GM21717 (cell line): ENCODE measurements around the gene NDUFS6.

Source experiments
- ATAC-seq: cut with Tn5 transposase; IDR thresholded peaks from one replicate; pipeline ENCODE4 v1.9.1; 2021; ENCODE audit warnings: mild to moderate bottlenecking, moderate library complexity; ENCODE audit not compliant: unreplicated experiment

Gene NDUFS6

DNA sequence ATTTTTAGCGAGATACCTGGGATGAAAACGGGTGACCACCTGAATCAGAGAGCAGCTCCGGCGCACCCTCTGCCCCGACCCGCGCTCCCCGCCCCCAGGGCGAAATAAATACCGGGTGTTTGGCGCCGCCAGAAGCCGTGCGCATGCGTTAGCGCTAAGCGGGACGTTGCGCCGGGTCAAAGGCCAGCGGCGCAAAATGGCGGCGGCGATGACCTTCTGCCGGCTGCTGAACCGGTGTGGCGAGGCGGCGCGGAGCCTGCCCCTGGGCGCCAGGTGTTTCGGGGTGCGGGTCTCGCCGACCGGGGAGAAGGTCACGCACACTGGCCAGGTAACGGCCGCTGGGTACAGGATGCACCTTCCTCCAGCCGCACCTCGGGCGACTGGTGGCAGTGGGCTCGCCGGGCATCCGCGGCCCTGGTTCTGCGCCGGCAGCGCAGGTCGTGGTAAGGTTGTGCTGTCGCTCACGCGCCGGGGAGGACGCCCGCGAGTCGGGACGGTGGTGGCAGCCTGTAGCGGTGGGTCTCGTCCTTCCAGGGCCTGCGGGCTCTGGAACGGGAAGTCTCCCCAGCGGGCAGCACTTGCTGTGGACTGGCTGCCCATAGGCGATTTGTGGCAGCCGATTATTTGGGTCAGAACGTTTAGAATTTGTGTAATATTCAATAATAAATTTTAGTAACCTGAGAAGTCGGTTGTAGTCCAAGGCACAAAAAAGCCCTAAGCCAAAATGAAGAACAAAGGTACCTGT, at the start of gene NDUFS6:
TSS of gene NDUFS6 (plus strand) at position 186 of the 745 bp plus-strand sequence. CDS start at position 197, 11 bp downstream.
- peak; percentile 39 for ATAC-seq

GRCh38 chr5:1751864-1752822, 49.1 kb upstream of the NDUFS6 start:
- ATAC-seq = no peak

DNA sequence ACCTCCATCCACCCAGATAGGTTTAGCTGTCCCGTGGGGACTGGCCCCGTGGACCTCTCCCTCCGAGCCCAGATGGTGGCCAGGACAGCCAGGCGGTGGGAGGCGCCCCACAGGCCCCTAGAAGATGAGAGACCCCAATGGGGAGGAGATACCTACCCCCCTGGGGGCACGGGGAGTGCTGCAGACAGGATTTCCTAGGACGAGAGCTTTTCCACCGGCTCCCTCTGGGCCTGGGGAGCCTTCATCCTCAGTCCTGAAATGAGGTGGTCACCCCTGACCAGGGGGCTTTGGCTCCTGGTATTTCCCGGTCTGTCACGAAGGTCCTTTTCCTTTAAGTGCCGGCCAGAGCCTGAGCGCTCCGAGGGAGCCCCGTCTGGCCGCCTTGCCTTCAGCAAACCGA, 48.3 kb upstream of the NDUFS6 start:
- no peak for ATAC-seq

- ATAC-seq = no peak
Observed at GRCh38 chr5:1753490-1753889, 47.7 kb upstream of the NDUFS6 start.

DNA sequence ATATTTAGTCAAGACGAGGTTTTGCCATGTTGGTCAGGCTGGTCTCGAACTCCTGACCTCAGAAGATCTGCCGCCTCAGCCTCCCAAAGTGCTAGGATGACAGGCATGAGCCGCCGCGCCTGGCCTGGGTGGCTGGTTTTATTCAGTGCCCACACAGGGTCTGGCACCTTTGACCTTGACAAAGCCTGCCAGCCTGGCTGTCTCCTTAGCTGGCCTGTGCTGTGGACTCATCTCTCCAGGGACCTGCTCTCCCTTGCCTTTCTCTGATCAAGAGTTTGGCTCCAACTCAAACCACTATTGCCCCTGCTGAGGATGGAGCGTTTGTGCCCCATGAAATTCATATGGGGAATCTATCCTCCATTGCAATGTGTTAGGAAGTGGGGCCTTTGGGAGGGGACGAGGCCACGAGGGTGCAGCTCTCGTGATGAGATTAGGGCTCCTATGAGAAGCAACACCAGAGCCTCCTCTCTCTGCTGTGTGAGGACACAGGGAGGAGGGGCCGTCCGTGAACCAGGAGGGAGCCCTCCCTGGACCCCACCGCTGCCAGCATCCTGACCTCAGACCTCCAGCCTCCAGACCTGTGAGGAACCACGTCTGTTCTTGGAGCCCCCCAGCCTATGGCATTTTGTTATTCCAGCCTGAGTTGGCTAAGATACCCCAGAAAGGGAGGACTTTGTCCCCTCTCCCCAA, 46.5 kb upstream of the NDUFS6 start:
- no peak for ATAC-seq

DNA sequence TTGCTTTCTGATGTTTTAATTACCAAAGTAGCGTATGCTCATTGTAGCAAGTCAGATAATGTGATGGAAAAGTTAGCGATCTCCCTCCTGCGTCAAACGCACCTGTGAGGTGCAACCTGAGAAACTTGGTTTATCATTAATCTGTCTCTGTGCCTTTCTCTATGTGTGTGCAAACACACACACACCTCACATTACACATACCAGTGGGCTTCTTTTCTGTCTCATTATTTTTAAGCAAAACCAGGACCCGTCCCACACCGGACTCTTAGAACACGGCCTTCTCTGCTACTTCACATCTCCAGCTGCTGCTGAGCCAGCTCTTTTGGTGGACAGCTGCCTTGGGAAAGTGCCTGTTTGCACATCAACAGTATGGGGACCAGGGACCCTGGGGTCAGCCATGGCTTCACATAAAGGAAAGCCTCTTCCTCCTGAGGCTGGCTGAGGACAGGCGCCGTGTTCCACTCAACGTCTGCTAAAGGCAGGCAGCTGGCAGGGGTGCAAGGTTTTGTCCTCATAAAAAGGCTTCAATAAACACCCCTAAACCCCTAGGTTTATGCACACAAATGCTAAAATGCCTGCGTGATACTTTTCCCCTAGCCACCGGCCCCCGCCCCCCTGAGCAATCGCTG, 45.8 kb upstream of the NDUFS6 start:
- no peak for ATAC-seq

- ATAC-seq = no peak
Observed at GRCh38 chr5:1756481-1756880, 44.7 kb upstream of the NDUFS6 start.

DNA sequence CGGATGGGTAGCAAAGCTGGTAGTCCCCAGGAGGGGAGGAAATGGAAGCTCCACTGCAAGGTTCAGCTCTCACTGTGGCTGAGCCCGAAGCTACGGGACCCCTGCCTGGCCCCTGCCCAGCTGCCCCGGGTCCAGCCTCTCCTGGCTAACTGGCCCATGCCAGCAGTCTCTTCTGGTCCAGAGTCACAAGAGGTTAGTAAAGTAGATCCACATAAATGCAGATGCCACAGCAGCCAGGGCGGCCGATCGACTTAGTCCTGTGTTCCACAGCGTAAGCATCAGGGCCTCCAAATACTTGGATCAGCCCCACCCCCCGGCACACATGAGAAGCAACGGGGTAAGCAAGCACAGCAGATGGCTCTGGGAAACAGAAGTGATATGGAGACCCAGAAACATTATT, 43.7 kb upstream of the NDUFS6 start:
- no peak for ATAC-seq

DNA sequence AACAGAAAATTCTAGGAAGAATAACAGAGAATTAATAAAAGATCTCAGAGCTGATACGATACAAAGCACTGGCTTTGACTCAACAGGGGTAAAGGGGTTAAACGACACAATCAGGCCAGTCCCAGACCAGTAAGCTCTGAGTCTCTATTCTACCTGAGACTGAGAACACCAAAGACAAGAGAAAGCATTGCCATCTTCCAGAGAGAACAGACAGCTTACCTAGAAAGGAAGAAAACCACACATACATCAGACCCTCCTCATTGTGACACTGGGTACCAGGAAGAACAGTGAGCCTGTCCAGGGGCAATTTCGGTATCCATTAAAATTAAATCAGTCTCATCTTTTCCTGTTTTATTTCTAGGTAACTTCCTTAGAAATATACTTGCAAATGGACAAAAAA, 42.6 kb upstream of the NDUFS6 start:
- ATAC-seq = no peak

DNA sequence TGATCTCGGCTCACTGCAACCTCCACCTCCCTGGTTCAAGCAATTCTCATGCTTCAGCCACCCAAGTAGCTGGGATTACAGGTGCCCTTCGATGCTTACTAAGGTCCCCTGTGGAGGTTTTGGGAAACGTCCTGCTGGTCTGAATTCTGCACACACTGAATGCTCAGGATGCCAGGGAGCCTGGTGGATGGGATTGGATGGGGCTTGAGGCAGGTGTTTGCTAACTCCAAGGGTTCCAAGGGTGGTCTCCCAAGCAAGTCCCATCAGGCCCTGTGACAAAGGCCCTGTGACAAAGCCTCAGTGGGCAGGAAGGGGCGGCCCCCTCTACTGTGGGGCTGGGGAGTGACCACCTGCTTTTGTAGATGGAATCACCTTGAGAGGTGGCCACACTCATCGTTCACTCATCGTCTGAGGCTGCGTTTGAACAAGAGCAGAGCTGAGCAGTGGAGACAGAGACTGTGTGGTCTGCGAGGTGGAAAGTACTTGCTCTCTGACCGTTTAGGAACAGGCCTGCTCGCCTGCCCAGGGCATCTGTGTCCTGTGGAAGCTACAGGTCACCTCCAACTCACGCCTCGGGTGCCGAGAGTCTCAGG, 41.7 kb upstream of the NDUFS6 start:
- no peak for ATAC-seq

DNA sequence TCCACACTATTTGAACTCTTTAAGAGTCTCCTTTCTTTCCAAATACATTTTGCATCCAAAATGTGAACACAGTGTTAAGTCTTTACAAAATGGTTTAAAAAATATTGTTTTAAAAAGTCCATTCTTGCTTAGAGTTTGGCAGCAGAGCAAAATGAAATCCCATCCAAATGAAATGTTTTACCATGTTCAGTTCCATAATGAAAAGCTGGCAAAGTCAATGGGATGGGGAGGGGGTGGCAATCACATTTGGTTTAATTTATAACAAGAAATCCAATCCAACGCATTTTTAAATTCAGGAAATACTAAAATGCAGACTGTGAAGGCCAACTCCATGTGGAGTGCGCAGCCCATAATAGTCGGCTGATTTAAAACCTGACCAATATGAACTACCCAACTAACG, 41.0 kb upstream of the NDUFS6 start:
- no peak for ATAC-seq

DNA sequence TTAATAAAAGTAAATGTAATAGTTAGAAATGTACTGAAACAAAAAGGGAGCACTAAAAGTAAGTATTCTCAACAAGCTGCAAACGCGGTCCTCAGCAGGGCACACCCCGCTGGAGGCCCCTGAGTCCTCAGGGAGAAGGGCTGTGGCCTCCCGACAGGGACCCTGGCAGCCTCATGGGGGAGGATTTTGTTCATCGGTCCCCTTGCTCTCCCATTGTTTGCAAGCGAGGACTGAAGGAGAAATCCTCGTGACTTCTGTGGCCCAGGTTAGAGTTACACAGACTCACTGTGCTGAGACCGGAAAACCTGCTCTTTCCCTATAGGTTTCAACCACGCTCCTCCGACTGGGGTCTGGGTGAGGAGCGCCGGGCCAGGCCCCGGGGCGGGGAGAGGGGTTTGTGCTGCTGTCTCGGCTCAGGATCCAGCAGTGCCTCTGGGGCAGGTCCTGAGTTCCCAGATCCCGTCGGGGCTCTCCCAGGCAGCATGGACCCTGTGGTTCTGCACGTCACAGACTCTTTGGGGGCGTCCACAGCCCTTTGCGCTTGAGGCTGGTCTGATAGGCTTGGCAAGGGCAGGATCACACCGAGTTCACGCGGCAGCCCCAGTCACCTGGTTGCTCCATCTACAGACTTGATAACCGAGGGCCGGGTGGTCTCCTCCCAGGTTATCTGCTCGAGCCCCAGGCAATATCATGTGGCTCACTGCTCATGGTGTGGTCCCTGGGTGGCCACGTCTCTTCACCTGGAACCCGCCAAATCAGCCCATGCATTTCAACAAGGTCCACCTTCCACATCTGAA, 40.4 kb upstream of the NDUFS6 start:
- ATAC-seq = no peak

DNA sequence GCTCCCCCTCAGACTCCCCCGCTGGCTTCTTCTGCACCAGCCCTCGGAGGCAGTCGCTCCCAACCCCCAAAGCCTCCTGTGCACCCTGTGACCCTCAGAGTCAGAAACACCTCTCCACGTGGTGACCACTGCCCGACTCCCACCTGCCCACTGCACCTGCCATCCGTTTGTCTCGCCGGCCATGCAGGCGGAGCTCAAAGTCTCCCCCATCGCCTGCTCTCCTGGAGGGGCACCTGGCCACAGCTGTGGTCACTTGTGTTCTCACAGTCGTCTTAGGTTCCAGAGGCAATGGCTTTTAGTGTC, 39.8 kb upstream of the NDUFS6 start:
- ATAC-seq = no peak

- no peak for ATAC-seq
Observed at GRCh38 chr5:1762121-1762882, 38.9 kb upstream of the NDUFS6 start.

DNA sequence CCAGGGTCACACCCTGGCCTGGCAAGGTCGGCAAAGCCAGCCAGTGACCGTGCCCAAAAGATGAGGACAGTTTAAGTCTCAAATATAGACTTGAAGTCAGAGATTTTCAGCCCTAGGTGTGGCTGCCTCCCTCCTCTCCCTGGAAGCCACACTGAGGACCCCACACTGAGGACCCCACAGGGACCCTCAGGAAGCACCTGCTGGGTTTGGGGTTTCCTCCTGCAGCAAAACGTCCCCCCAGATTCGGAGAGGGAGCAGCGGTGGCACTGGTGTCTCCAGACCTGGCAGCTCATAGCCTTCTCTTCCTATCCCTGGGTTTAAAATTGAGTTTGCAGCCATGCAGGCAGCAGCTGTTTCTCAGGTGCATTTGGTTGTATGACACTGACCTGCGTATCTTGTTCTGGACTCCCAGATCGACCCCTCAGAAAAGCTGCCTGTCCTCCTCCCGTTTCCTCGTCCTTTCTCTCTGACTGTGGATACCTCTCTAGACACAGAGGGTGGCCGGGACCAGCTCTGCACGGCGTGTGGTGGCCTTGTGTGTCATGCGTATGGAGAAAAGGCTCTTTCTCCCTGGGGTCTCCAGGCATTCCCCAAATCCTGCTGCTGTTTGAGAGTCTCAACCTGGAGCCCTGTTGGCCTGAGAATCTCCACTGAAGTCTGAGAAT, 38.2 kb upstream of the NDUFS6 start:
- no peak for ATAC-seq

DNA sequence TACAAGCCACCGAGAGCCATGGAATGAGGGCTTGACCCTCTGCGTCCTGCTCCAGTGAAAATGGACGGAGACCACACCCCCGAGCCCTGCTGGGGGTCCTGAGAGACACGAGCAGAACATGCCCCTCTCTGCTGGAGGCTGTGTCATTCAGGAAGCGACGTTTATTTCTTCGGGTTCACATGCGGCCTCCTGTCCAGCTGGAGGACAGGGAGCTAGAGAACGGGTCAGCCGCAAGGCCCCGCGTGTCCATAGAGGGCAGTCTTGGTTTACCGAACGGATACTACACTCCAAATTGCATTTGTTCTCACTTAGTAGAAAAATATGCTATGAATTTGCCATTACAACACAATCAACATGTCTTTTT, 37.7 kb upstream of the NDUFS6 start:
- no peak for ATAC-seq

- no peak for ATAC-seq
Observed at GRCh38 chr5:1763960-1764605, 37.1 kb upstream of the NDUFS6 start.

- no peak for ATAC-seq
Observed at GRCh38 chr5:1764606-1764960, 36.6 kb upstream of the NDUFS6 start.
